Spinal cord (tissue), 10 donors: Measurements from ENCODE around the gene WSCD1. TPM values are rescaled to one million over a fixed set of nuclear protein-coding genes. Genes with fewer than 3 reads are reported as not detected.
A peak's percentile ranks its signal among the peaks of the same experiment; 100 is the strongest.

ENCODE experiments used
- DNase-seq, 6 donors: peaks; one replicate each; pipeline versions ENCODE4 v3.0.0 to v3.0.0-alpha.2; 2013 to 2015; ENCODE audit warnings: low spot score in 6 of 6, low read depth in 4 of 6
- H3K27ac ChIP-seq: one replicate; pipeline ENCODE4 v1.5.1; 2013; ENCODE audit warnings: low read depth, low read length, control low read depth
- H3K27me3 ChIP-seq: one replicate; pipeline ENCODE4 v1.6.1; 2013; ENCODE audit warnings: low read length; ENCODE audit not compliant: control insufficient read depth, insufficient read depth
- H3K36me3 ChIP-seq: one replicate; pipeline ENCODE4 v1.6.1; 2013; ENCODE audit warnings: low read length; ENCODE audit not compliant: control insufficient read depth, insufficient read depth
- H3K4me1 ChIP-seq: one replicate; pipeline ENCODE4 v1.6.1; 2013; ENCODE audit warnings: low read length; ENCODE audit not compliant: control insufficient read depth, insufficient read depth
- H3K4me3 ChIP-seq: one replicate; pipeline ENCODE4 v1.5.1; 2013; ENCODE audit warnings: low read depth, low read length, control low read depth
- H3K9me3 ChIP-seq: one replicate; pipeline ENCODE4 v1.6.1; 2013; ENCODE audit warnings: low read length; ENCODE audit not compliant: control insufficient read depth, insufficient read depth
- WGBS: methylation state at CpG from one replicate; pipeline ENCODE4 v1.1.5; 2013; ENCODE audit warnings: missing lambda C conversion rate; ENCODE audit not compliant: insufficient coverage; 5-methylcytosine and 5-hydroxymethylcytosine counted together
- polyA plus RNA-seq, 2 donors: library from polyadenylated mRNA; unstranded; fragments of 120-200 nt; gene quantifications; one replicate each; pipeline ENCODE4 v1.2.1, GENCODE V29; 2013; ENCODE audit not compliant: insufficient read length in 2 of 2
- total RNA-seq, 2 donors: library from RNA; depleted of rRNA in 1 of 2; stranded (reverse); fragments of 120-200 nt in 1 of 2; fragments of >200 nt in 1 of 2; gene quantifications; one replicate each; pipeline versions ENCODE4 v1.2.3 to v1.2.4, GENCODE V29; 2013 to 2014
- donor health status: healthy.

The WSCD1 gene
- total and polyA plus RNA-seq, 4 donors, result 24.1 to 69.2 (median 46.0) TPM

DNA sequence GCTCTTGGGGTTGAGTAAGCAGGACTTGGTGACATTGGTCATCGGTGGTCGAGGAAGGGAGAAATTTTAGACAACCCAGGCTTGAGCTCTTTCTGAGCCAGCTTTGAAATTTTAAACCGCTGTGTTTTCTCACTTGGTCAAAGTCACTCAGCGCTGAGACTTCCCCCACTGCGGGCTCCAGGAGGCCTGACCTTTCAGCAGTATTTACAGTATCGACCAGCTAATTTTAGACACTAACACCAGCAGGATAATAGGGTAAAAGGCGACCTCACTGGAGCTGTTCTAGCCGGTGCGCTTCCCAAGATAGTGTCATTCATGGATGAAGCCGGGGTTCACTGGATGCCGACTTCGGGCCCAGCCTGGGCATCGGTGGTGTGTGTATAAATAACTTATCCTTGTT is 29.7 kb upstream of the WSCD1 start:
- no peaks in the 10 kb centered on the region for H3K9me3 ChIP-seq
- H3K27ac ChIP-seq, result no peak overlapping the region
- H3K4me3 ChIP-seq, result no peak overlapping the region
- peaks cover 20% of the 10 kb centered on the region for H3K4me1 ChIP-seq
- 79% methylated on average over 10 of the region's 13 CpGs for WGBS
- DNase-seq, result no peak
- no peaks in the 10 kb centered on the region for H3K27me3 ChIP-seq
- no peaks in the 10 kb centered on the region for H3K36me3 ChIP-seq

DNA sequence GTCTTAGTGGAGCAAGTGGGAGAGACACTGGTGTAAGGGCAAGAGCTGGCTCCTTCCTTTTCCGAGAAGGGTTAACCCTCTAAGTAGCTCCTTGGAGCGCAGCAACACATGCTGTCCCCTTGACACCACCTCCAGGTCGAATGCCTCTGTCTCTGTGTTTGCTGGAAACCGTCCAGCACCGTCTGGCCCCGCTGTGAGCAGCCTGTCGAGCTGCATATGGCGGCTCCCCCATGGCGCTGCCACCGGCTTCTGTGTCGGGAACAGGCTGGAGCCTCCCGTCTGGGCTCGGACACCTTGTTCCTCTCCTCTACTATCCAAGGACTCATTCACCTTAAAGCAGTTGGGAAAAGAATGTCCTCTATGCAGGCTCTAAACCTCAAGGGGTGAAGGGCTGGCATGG is 28.9 kb upstream of the WSCD1 start:
- Histone ChIP-seq H3K9me3 (no peaks in the 10 kb centered on the region), H3K4me1 (peaks cover 13% of the 10 kb centered on the region), H3K36me3 (no peaks in the 10 kb centered on the region), H3K27ac (no peak overlapping the region), H3K27me3 (no peaks in the 10 kb centered on the region), H3K4me3 (no peak overlapping the region)
- peak in 2 of 6 donors; percentile 24 to 38 for DNase-seq
- 28% methylated on average over 6 of the region's 13 CpGs for WGBS

DNA sequence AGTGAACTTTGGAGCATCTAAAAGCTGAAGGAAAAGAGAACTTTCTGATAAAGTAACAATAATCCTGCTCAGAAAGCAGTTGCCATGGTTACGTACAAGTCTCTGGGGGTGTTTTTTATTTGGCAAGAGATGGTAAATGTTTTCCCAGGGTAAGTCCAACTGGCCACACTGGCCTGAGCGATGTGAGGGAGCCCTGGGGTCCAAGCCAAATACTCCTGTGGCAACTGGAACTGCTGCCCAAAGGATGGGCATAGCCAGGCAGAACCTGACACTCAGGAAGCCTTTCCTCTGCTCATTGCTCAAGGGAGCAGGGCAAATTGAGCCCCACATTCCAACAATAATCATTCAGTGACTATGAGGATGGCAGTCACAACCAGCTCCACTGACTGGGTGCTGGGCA is 26.8 kb upstream of the WSCD1 start:
- H3K36me3 ChIP-seq, result no peaks in the 10 kb centered on the region
- no peak overlapping the region for H3K4me3 ChIP-seq
- H3K9me3 ChIP-seq, result no peaks in the 10 kb centered on the region
- peaks cover 13% of the 10 kb centered on the region for H3K4me1 ChIP-seq
- H3K27me3 ChIP-seq, result no peaks in the 10 kb centered on the region
- WGBS, result 51% methylated on average over 2 of the region's 2 CpGs
- DNase-seq, result peak in 2 of 6 donors; percentile 17 to 34
- H3K27ac ChIP-seq, result no peak overlapping the region

DNA sequence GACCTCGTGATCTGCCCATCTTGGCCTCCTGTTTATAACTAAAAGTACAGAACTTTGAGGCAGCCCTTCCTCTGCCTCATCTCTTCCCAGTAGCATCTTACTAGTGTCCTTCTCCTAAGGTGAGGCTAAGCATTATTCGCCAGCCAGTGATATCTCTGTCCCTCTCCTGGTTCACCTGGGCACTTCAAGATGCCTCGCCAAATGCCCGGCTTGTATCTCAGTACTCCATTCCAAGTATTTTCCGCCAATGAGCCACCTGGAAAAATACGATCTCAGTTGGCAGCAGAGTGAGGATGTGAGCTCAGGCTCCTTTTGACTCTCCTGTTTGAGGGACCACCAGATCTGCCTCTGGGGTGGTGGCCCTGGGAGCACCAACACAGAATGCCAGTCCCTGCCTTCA is 25.9 kb upstream of the WSCD1 start:
- DNase-seq, result no peak
- H3K36me3 ChIP-seq, result no peaks in the 10 kb centered on the region
- peaks cover 13% of the 10 kb centered on the region for H3K4me1 ChIP-seq
- H3K27me3 ChIP-seq, result no peaks in the 10 kb centered on the region
- 97% methylated on average over 6 of the region's 6 CpGs for WGBS
- H3K4me3 ChIP-seq, result no peak overlapping the region
- H3K9me3 ChIP-seq, result no peaks in the 10 kb centered on the region
- H3K27ac ChIP-seq, result no peak overlapping the region

DNA sequence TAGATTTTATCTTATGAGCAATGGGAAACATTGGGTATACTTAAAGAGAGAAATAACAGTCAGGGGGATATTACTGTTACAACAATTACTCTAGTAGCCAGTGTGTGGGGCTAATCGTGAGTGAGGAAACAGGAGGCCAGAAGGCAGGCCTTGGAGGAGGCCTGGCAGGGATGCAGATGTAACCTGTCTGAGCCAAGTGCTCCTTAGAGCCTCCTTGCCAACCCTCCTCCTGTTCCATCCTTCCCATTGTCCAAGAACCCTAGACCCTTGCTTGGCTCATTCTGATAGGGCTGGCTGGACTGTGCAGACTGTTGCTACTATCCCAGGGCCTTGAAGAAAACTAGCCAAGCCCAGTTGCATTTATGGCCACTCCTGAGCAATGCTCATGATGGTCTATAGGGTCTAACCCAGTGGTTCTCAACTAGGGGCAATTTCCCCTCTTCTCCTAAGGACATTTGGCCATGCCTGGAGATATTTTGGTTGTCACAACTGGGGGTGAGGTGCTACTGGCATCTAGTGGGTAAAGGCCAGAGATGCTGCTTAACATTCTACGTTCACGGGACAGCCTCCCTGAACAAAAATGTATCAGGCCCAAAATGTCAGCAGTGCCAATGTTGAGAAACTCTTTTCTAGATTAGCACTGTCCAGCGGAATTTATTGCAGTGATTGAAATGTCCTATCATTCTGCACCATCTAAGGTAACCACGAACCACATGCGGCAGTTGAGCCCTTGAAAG is 24.4 kb upstream of the WSCD1 start:
- H3K9me3 ChIP-seq, result no peaks in the 10 kb centered on the region
- 83% methylated on average over 1 of the region's 6 CpGs for WGBS
- no peak overlapping the region for H3K4me3 ChIP-seq
- peaks cover 13% of the 10 kb centered on the region for H3K4me1 ChIP-seq
- H3K27ac ChIP-seq, result no peak overlapping the region
- DNase-seq, result peak in 1 of 6 donors; percentile 47
- H3K36me3 ChIP-seq, result no peaks in the 10 kb centered on the region
- no peaks in the 10 kb centered on the region for H3K27me3 ChIP-seq

DNA sequence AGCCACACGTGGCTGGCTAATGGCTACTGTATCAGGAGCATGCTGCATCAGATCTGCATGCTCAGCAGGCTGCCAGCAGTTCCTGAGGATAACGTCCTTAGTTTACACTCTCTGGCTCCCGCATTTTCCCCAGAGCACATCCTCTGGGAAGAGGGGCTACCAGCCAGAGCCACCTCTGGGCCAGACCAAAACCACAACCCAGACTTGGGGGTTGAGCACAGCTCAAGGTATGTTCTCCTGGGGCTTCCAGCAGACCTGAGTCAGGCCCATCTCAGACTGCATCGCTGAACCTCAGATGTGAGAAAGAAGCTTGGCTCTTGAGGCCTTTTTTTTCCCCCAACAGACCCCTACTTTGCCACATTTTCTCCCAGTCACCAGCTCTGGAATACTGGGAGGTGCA is 23.7 kb upstream of the WSCD1 start:
- WGBS, result 74% methylated on average over 4 of the region's 4 CpGs
- DNase-seq, result peak in 1 of 6 donors; percentile 33
- H3K4me3 ChIP-seq, result no peak overlapping the region
- H3K36me3 ChIP-seq, result no peaks in the 10 kb centered on the region
- peaks cover 10% of the 10 kb centered on the region for H3K4me1 ChIP-seq
- H3K27ac ChIP-seq, result no peak overlapping the region
- H3K9me3 ChIP-seq, result no peaks in the 10 kb centered on the region
- H3K27me3 ChIP-seq, result no peaks in the 10 kb centered on the region

DNA sequence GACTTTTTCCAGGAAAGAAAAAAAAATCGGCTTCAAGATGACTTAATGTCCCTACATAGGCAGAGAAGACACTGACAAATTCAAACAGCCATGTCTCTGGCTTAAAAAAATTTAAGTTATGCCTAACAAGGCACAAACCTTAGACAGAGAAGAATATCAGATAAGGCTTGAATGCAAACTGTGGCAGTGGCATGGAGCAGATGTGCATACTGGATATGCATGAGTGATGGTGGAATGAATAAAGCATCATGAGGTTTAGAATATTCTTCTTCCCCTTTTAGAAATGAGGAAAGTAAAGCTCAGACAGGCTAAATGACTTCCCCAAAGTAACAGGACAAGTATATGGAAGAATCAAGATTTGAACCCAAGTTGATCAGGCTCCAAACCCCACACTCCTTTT is 23.2 kb upstream of the WSCD1 start:
- no peak overlapping the region for H3K27ac ChIP-seq

DNA sequence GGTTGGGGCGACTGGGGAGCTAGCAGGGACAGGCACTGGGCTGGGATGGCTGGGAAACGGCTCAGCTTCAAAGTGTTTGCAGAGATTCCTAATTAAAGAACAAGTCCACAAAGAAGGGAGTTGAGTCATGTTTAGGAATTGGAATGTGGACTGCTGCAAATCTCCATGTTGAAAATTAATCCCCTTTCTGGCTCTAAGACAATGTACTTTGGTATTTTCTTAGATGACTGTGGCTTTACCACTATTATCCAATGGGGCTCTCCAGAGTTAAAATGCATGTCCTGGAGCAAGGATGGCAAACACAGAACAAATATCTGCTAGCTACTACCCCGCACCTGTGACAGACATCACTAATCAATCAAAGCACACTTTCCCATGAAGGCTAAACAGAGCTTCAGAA is 22.2 kb upstream of the WSCD1 start:
- DNase-seq, result no peak
- no peak overlapping the region for H3K27ac ChIP-seq
- WGBS, result 85% methylated on average over 3 of the region's 3 CpGs
- no peaks in the 10 kb centered on the region for H3K36me3 ChIP-seq
- no peaks in the 10 kb centered on the region for H3K27me3 ChIP-seq
- peaks cover 3% of the 10 kb centered on the region for H3K4me1 ChIP-seq
- H3K4me3 ChIP-seq, result no peak overlapping the region
- no peaks in the 10 kb centered on the region for H3K9me3 ChIP-seq

More for the DNA sequence above, 23.2 kb upstream of the WSCD1 start:
- Histone ChIP-seq H3K4me1 (peaks cover 10% of the 10 kb centered on the region), H3K36me3 (no peaks in the 10 kb centered on the region), H3K9me3 (no peaks in the 10 kb centered on the region), H3K27me3 (no peaks in the 10 kb centered on the region), H3K4me3 (no peak overlapping the region)
- WGBS, result no CpG with 5 or more reads among the region's 1 CpG
- no peak for DNase-seq

DNA sequence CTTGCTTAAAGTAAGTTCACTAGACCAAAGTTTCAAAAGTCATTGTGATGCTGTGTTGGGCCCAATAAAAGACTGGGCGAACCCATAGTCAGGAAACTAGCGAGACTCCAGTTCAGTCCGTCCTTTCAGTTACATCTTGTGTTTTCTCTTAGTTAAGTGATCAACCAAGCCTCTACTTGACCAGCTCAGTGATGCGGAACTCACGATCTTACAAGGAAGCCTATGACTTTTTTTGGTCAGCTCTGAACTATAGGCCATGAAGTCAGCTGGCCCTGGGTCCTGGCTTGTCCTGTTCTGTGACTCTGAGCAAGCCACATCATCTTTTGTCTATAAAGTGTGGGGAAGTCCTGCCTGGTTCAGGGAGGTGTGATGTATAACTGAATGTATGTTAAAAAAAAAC is 21.7 kb upstream of the WSCD1 start:
- Histone ChIP-seq H3K27ac (no peak overlapping the region), H3K4me1 (peaks cover 1% of the 10 kb centered on the region), H3K36me3 (no peaks in the 10 kb centered on the region), H3K27me3 (no peaks in the 10 kb centered on the region), H3K9me3 (no peaks in the 10 kb centered on the region), H3K4me3 (no peak overlapping the region)
- WGBS, result 91% methylated on average over 5 of the region's 5 CpGs
- no peak for DNase-seq

DNA sequence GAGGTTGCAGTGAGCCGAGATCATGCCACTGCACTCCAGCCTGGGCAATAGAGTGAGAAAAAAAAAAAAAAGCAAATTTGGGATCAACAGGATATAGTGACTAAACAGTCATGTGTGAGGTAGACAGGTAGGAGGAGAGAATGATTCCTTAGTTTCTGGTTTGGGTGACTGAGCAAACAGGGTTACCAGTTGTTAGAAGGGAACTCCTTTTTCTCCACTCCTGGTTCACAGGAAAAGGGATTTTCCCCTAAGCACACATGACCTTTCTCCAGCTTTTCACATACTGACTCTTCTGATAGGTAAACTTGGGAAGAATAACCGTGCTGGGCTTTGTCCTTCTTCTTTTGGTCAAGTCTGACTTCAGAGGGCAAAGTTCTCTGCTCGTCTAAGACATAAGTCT is 17.3 kb upstream of the WSCD1 start:
- Histone ChIP-seq H3K27me3 (no peaks in the 10 kb centered on the region), H3K9me3 (no peaks in the 10 kb centered on the region), H3K36me3 (no peaks in the 10 kb centered on the region), H3K27ac (no peak overlapping the region), H3K4me3 (no peak overlapping the region), H3K4me1 (peaks cover 4% of the 10 kb centered on the region)
- WGBS, result 75% methylated on average over 2 of the region's 3 CpGs
- DNase-seq, result no peak
